ENCODE data around the gene PSMC3. TPM values are rescaled to one million over a fixed set of nuclear protein-coding genes. Genes with fewer than 3 reads are reported as not detected.

Gene PSMC3
- total and polyA plus RNA-seq, 2 donors, result 104 to 136 TPM

GRCh38 chr11:47411884-47412746 lies 14.1 kb downstream of the PSMC3 start:
- Histone ChIP-seq H3K27me3 (ENCODE audit: control insufficient read depth in 2 of 2, insufficient read depth in 1 of 2, low read length in 1 of 2) (no peaks in the 10 kb centered on the region), H3K4me3 (ENCODE audit: low read length in 2 of 2) (no peak overlapping the region), H3K36me3 (ENCODE audit: control insufficient read depth in 2 of 2, insufficient read depth in 2 of 2, low read length in 1 of 2) (peaks cover 43 to 45% of the 10 kb centered on the region in 2 donors), H3K4me1 (ENCODE audit: control insufficient read depth in 2 of 2, insufficient read depth in 2 of 2, low read length in 2 of 2) (peaks cover 11 to 17% of the 10 kb centered on the region in 2 donors), H3K9me3 (ENCODE audit: control insufficient read depth in 2 of 2, insufficient read depth in 1 of 2, low read length in 1 of 2) (no peaks in the 10 kb centered on the region), H3K27ac (ENCODE audit: low read depth in 1 of 2, low read length in 1 of 2) (no peak overlapping the region)
- no peak for DNase-seq (ENCODE audit: low read depth in 6 of 9, low spot score in 9 of 9)
- WGBS, result 87% methylated on average over 12 of the region's 12 CpGs

- H3K36me3 ChIP-seq (ENCODE audit: control insufficient read depth in 2 of 2, insufficient read depth in 2 of 2, low read length in 1 of 2), result peaks cover 29 to 37% of the 10 kb centered on the region in 2 donors
- H3K4me3 ChIP-seq (ENCODE audit: low read length in 2 of 2), result no peak overlapping the region
- H3K4me1 ChIP-seq (ENCODE audit: control insufficient read depth in 2 of 2, insufficient read depth in 2 of 2, low read length in 2 of 2), result peaks cover 11 to 20% of the 10 kb centered on the region in 2 donors
- H3K27ac ChIP-seq (ENCODE audit: low read depth in 1 of 2, low read length in 1 of 2), result no peak overlapping the region
- H3K9me3 ChIP-seq (ENCODE audit: control insufficient read depth in 2 of 2, insufficient read depth in 1 of 2, low read length in 1 of 2), result no peaks in the 10 kb centered on the region
- DNase-seq (ENCODE audit: low read depth in 6 of 9, low spot score in 9 of 9), result no peak
- WGBS, result 90% methylated on average over 12 of the region's 12 CpGs
- no peaks in the 10 kb centered on the region for H3K27me3 ChIP-seq (ENCODE audit: control insufficient read depth in 2 of 2, insufficient read depth in 1 of 2, low read length in 1 of 2)
These were observed 15.6 kb downstream of the PSMC3 start for GRCh38 chr11:47410370-47411264.

GRCh38 chr11:47409440-47410369 lies 16.5 kb downstream of the PSMC3 start:
- Histone ChIP-seq H3K27me3 (ENCODE audit: control insufficient read depth in 2 of 2, insufficient read depth in 1 of 2, low read length in 1 of 2) (no peaks in the 10 kb centered on the region), H3K27ac (ENCODE audit: low read depth in 1 of 2, low read length in 1 of 2) (peak overlapping the region in 1 of 2 donors; percentile 68), H3K9me3 (ENCODE audit: control insufficient read depth in 2 of 2, insufficient read depth in 1 of 2, low read length in 1 of 2) (no peaks in the 10 kb centered on the region), H3K36me3 (ENCODE audit: control insufficient read depth in 2 of 2, insufficient read depth in 2 of 2, low read length in 1 of 2) (peaks cover 26 to 28% of the 10 kb centered on the region in 2 donors), H3K4me1 (ENCODE audit: control insufficient read depth in 2 of 2, insufficient read depth in 2 of 2, low read length in 2 of 2) (peaks cover 11 to 20% of the 10 kb centered on the region in 2 donors), H3K4me3 (ENCODE audit: low read length in 2 of 2) (peak overlapping the region; percentile 74 to 82)
- DNase-seq (ENCODE audit: low read depth in 6 of 9, low spot score in 9 of 9), result no peak
- WGBS, result 95% methylated on average over 31 of the region's 31 CpGs

GRCh38 chr11:47408598-47409439 lies 17.4 kb downstream of the PSMC3 start:
- Histone ChIP-seq H3K36me3 (ENCODE audit: control insufficient read depth in 2 of 2, insufficient read depth in 2 of 2, low read length in 1 of 2) (peaks cover 18 to 19% of the 10 kb centered on the region in 2 donors), H3K4me1 (ENCODE audit: control insufficient read depth in 2 of 2, insufficient read depth in 2 of 2, low read length in 2 of 2) (peaks cover 11 to 20% of the 10 kb centered on the region in 2 donors), H3K27me3 (ENCODE audit: control insufficient read depth in 2 of 2, insufficient read depth in 1 of 2, low read length in 1 of 2) (no peaks in the 10 kb centered on the region), H3K4me3 (ENCODE audit: low read length in 2 of 2) (peak overlapping the region; percentile 74 to 82), H3K9me3 (ENCODE audit: control insufficient read depth in 2 of 2, insufficient read depth in 1 of 2, low read length in 1 of 2) (no peaks in the 10 kb centered on the region), H3K27ac (ENCODE audit: low read depth in 1 of 2, low read length in 1 of 2) (peak overlapping the region; percentile 58 to 68)
- DNase-seq (ENCODE audit: low read depth in 6 of 9, low spot score in 9 of 9), result peak in 1 of 9 donors; percentile 38
- WGBS, result 18% methylated on average over 50 of the region's 50 CpGs

- Histone ChIP-seq H3K27me3 (ENCODE audit: control insufficient read depth in 2 of 2, insufficient read depth in 1 of 2, low read length in 1 of 2) (no peaks in the 10 kb centered on the region), H3K27ac (ENCODE audit: low read depth in 1 of 2, low read length in 1 of 2) (peak within 1 kb of the TSS; percentile 81 to 90), H3K4me1 (ENCODE audit: control insufficient read depth in 2 of 2, insufficient read depth in 2 of 2, low read length in 2 of 2) (peaks cover 11 to 20% of the 10 kb centered on the region in 2 donors), H3K4me3 (ENCODE audit: low read length in 2 of 2) (peak within 1 kb of the TSS; percentile 74 to 82), H3K9me3 (ENCODE audit: control insufficient read depth in 2 of 2, insufficient read depth in 1 of 2, low read length in 1 of 2) (no peaks in the 10 kb centered on the region), H3K36me3 (ENCODE audit: control insufficient read depth in 2 of 2, insufficient read depth in 2 of 2, low read length in 1 of 2) (peaks cover 11 to 12% of the 10 kb centered on the region in 2 donors)
- WGBS, result 1% methylated on average over 70 of the region's 70 CpGs
- DNase-seq (ENCODE audit: low read depth in 6 of 9, low spot score in 9 of 9), result peak in 8 of 9 donors; percentile 64 to 93 (median 82)
These were observed 18.3 kb downstream of the PSMC3 start, which contains the start of gene SLC39A13 for GRCh38 chr11:47407746-47408590. TSS of gene SLC39A13 (plus strand) at chr11:47408590. CDS start at chr11:47410095, 1,505 bp downstream.

GRCh38 chr11:47406896-47407745 lies 19.1 kb downstream of the PSMC3 start:
- no peaks in the 10 kb centered on the region for H3K27me3 ChIP-seq (ENCODE audit: control insufficient read depth in 2 of 2, insufficient read depth in 1 of 2, low read length in 1 of 2)
- H3K36me3 ChIP-seq (ENCODE audit: control insufficient read depth in 2 of 2, insufficient read depth in 2 of 2, low read length in 1 of 2), result peaks cover 10 to 11% of the 10 kb centered on the region in 2 donors
- peak overlapping the region; percentile 81 to 90 for H3K27ac ChIP-seq (ENCODE audit: low read depth in 1 of 2, low read length in 1 of 2)
- peaks cover 11 to 20% of the 10 kb centered on the region in 2 donors for H3K4me1 ChIP-seq (ENCODE audit: control insufficient read depth in 2 of 2, insufficient read depth in 2 of 2, low read length in 2 of 2)
- peak overlapping the region; percentile 60 to 82 for H3K4me3 ChIP-seq (ENCODE audit: low read length in 2 of 2)
- DNase-seq (ENCODE audit: low read depth in 6 of 9, low spot score in 9 of 9), result no peak
- 77% methylated on average over 12 of the region's 12 CpGs for WGBS
- no peaks in the 10 kb centered on the region for H3K9me3 ChIP-seq (ENCODE audit: control insufficient read depth in 2 of 2, insufficient read depth in 1 of 2, low read length in 1 of 2)

- H3K36me3 ChIP-seq (ENCODE audit: control insufficient read depth in 2 of 2, insufficient read depth in 2 of 2, low read length in 1 of 2), result no peaks in the 10 kb centered on the region
- H3K27ac ChIP-seq (ENCODE audit: low read depth in 1 of 2, low read length in 1 of 2), result no peak overlapping the region
- H3K27me3 ChIP-seq (ENCODE audit: control insufficient read depth in 2 of 2, insufficient read depth in 1 of 2, low read length in 1 of 2), result no peaks in the 10 kb centered on the region
- no peaks in the 10 kb centered on the region for H3K9me3 ChIP-seq (ENCODE audit: control insufficient read depth in 2 of 2, insufficient read depth in 1 of 2, low read length in 1 of 2)
- WGBS, result 91% methylated on average over 3 of the region's 3 CpGs
- DNase-seq (ENCODE audit: low read depth in 6 of 9, low spot score in 9 of 9), result no peak
- H3K4me1 ChIP-seq (ENCODE audit: control insufficient read depth in 2 of 2, insufficient read depth in 2 of 2, low read length in 2 of 2), result peaks cover 17 to 28% of the 10 kb centered on the region in 2 donors
- no peak overlapping the region for H3K4me3 ChIP-seq (ENCODE audit: low read length in 2 of 2)
These were observed 22.7 kb downstream of the PSMC3 start for GRCh38 chr11:47403571-47403970.

Data from thymus (tissue), 11 donors.